ENCODE results near the gene ADRM1.

- TF ChIP-seq CTCF (IDR thresholded peaks at IDR 0.05) (no peak), POLR2AphosphoS5 (IDR thresholded peaks at IDR 0.05) (no peak)
Observed at GRCh38 chr20:62335532-62335931, 32.7 kb downstream of the ADRM1 start.
